DOHH2 (cell line): ENCODE results near the gene ARFRP1.

Experiments used
- CTCF ChIP-seq: fragments of 200-600 bp; sonication (generic); IDR thresholded peaks from one replicate; pipeline ENCODE4 v1.5.1; 2014; ENCODE audit warnings: antibody characterized with exemption, mild to moderate bottlenecking, low read depth, low read length; ENCODE audit not compliant: poor library complexity, severe bottlenecking
- EZH2phosphoT487 ChIP-seq: fragments of 200-600 bp; sonication (generic); IDR thresholded peaks from 2 replicates; pipeline ENCODE4 v1.6.1; 2017; ENCODE audit warnings: borderline replicate concordance, mild to moderate bottlenecking, antibody characterized with exemption, low read length, moderate library complexity, mixed read lengths

DNA sequence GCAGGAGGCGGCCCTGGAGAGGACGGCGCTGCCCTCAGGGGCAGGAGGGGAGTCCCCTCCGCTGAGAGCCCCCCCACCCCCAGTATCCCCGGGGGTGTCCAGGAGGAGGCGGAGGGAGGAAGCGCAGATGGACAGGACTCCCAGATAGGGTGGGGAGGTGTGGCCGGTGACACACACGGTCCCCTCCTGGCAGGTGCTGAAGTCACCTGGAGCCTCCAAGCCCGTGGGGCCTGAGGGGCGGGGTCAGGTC, 55.9 kb downstream of the ARFRP1 start:
- TF ChIP-seq CTCF = no peak
- no peak for TF ChIP-seq EZH2phosphoT487
